ENCODE results near the gene CEP112.
"Not testable (repeated sequence)": the region's sequence is repeated elsewhere in the genome, so short reads cannot be mapped to it uniquely, and the experiment has no call there.

DNA sequence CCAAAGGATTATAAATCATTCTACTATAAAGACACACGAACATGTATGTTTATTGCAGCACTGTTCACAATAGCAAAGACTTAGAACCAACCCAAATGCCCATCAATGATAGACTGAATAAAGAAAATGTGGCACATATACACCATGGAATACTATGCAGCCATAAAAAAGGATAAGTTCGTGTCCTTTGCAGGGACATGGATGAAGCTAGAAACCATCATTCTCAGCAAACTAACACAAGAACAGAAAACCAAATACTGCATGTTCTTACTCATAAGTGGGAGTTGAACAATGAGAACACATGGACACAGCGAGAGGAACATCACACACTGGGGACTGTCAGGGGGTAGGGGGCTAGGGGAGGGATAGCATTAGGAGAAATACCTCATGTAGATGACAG lies 111.3 kb downstream of the CEP112 start:
- TF ChIP-seq POLR2A (conservative IDR thresholded peaks at IDR 0.05); KLF1 (tag; IDR thresholded peaks at IDR 0.05); SIX5 (IDR thresholded peaks at IDR 0.05; ENCODE audit: borderline replicate concordance in 1 of 2, insufficient read depth in 1 of 2, low read depth in 1 of 2, low read length in 2 of 2); TOE1 (IDR thresholded peaks at IDR 0.05; ENCODE audit: borderline replicate concordance); TOE1 (CRISPR knock-in tag; IDR thresholded peaks at IDR 0.05; ENCODE audit: borderline replicate concordance, low read depth); RAD51 (IDR thresholded peaks at IDR 0.05; ENCODE audit: borderline replicate concordance, low read depth): not testable (repeated sequence)
- TF ChIP-seq, protein P1, sequence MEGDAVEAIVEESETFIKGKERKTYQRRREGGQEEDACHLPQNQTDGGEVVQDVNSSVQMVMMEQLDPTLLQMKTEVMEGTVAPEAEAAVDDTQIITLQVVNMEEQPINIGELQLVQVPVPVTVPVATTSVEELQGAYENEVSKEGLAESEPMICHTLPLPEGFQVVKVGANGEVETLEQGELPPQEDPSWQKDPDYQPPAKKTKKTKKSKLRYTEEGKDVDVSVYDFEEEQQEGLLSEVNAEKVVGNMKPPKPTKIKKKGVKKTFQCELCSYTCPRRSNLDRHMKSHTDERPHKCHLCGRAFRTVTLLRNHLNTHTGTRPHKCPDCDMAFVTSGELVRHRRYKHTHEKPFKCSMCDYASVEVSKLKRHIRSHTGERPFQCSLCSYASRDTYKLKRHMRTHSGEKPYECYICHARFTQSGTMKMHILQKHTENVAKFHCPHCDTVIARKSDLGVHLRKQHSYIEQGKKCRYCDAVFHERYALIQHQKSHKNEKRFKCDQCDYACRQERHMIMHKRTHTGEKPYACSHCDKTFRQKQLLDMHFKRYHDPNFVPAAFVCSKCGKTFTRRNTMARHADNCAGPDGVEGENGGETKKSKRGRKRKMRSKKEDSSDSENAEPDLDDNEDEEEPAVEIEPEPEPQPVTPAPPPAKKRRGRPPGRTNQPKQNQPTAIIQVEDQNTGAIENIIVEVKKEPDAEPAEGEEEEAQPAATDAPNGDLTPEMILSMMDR (IDR thresholded peaks at IDR 0.05 in 2 of 3, conservative IDR thresholded peaks at IDR 0.05 in 1 of 3; ENCODE audit: insufficient read depth in 2 of 3, low read depth in 1 of 3, low read length in 3 of 3), result not testable (repeated sequence)
